ENCODE data around the gene CCNI2. TPM values are rescaled to one million over a fixed set of nuclear protein-coding genes. Genes with fewer than 3 reads are reported as not detected.

The CCNI2 gene
- total RNA-seq, 4 donors from 2014 or later, result 0.34 to 0.81 (median 0.67) TPM; not detected in 1

GRCh38 chr5:132749506-132749905 is 2.3 kb downstream of the CCNI2 start:
- H3K4me1 ChIP-seq, result peaks cover 5 to 24% of the 10 kb centered on the region in 2 donors
- TF ChIP-seq POLR2A (IDR thresholded peaks at IDR 0.05), result no peak
- TF ChIP-seq CTCF (IDR thresholded peaks at IDR 0.05), result no peak
- no peak overlapping the region for H3K27ac ChIP-seq
- no peaks in the 10 kb centered on the region for H3K27me3 ChIP-seq
- no peak for DNase-seq
- no peak overlapping the region for H3K4me3 ChIP-seq (replicated peaks in 1 of 3)
- intact Hi-C loops (cut with DNase I), result loop anchor here (10.0 kb wide), 1 partner anchor 75 kb away; no protein-coding TSS in a partner anchor
- H3K9me3 ChIP-seq, result no peaks in the 10 kb centered on the region
- WGBS, 2 donors, result 90 to 100% methylated on average over 2 of the region's 2 CpGs
- H3K36me3 ChIP-seq, result no peaks in the 10 kb centered on the region

GRCh38 chr5:132750471-132751230 is 3.4 kb downstream of the CCNI2 start:
- no peaks in the 10 kb centered on the region for H3K27me3 ChIP-seq
- peaks cover 5 to 24% of the 10 kb centered on the region in 2 donors for H3K4me1 ChIP-seq
- H3K9me3 ChIP-seq, result no peaks in the 10 kb centered on the region
- H3K4me3 ChIP-seq (replicated peaks in 1 of 3), result no peak overlapping the region
- intact Hi-C loops (cut with DNase I), result no loop called here
- no peak overlapping the region for H3K27ac ChIP-seq
- H3K36me3 ChIP-seq, result no peaks in the 10 kb centered on the region
- WGBS, 2 donors, result 85 to 89% methylated on average over 10 of the region's 10 CpGs
- TF ChIP-seq CTCF (IDR thresholded peaks at IDR 0.05), result no peak
- TF ChIP-seq POLR2A (IDR thresholded peaks at IDR 0.05), result no peak
- no peak for DNase-seq

- H3K4me3 ChIP-seq (replicated peaks in 1 of 3), result no peak overlapping the region
- H3K27me3 ChIP-seq, result no peaks in the 10 kb centered on the region
- peaks cover 5 to 24% of the 10 kb centered on the region in 2 donors for H3K4me1 ChIP-seq
- DNase-seq, result no peak
- intact Hi-C loops (cut with DNase I), result no loop called here
- 83 to 91% methylated on average over 7 of the region's 7 CpGs for WGBS, 2 donors
- H3K27ac ChIP-seq, result no peak overlapping the region
- no peaks in the 10 kb centered on the region for H3K36me3 ChIP-seq
- no peak for TF ChIP-seq POLR2A (IDR thresholded peaks at IDR 0.05)
- TF ChIP-seq CTCF (IDR thresholded peaks at IDR 0.05), result no peak
- no peaks in the 10 kb centered on the region for H3K9me3 ChIP-seq
These were observed 4.2 kb downstream of the CCNI2 start for GRCh38 chr5:132751444-132751843.

GRCh38 chr5:132751971-132752580 is 4.8 kb downstream of the CCNI2 start:
- H3K27ac ChIP-seq, result no peak overlapping the region
- no peaks in the 10 kb centered on the region for H3K27me3 ChIP-seq
- no peaks in the 10 kb centered on the region for H3K36me3 ChIP-seq
- no peak for DNase-seq
- no peak overlapping the region for H3K4me3 ChIP-seq (replicated peaks in 1 of 3)
- 94 to 98% methylated on average over 4 to 5 of the region's 5 CpGs for WGBS, 2 donors
- no peak for TF ChIP-seq CTCF (IDR thresholded peaks at IDR 0.05)
- no peak for TF ChIP-seq POLR2A (IDR thresholded peaks at IDR 0.05)
- H3K4me1 ChIP-seq, result peaks cover 5 to 19% of the 10 kb centered on the region in 2 donors
- H3K9me3 ChIP-seq, result no peaks in the 10 kb centered on the region
- intact Hi-C loops (cut with DNase I), result no loop called here

- H3K4me3 ChIP-seq (replicated peaks in 1 of 3), result no peak overlapping the region
- no peaks in the 10 kb centered on the region for H3K9me3 ChIP-seq
- H3K27ac ChIP-seq, result peak overlapping the region in 1 of 3 donors; percentile 34
- DNase-seq, result no peak
- H3K27me3 ChIP-seq, result no peaks in the 10 kb centered on the region
- H3K36me3 ChIP-seq, result peaks cover under 1 to 2% of the 10 kb centered on the region in 2 donors
- no peak for TF ChIP-seq CTCF (IDR thresholded peaks at IDR 0.05)
- TF ChIP-seq POLR2A (IDR thresholded peaks at IDR 0.05), result no peak
- H3K4me1 ChIP-seq, result peaks cover 5 to 13% of the 10 kb centered on the region in 2 donors
- WGBS, 2 donors, result 89 to 100% methylated on average over 1 of the region's 1 CpG
- intact Hi-C loops (cut with DNase I), result no loop called here
These were observed 5.4 kb downstream of the CCNI2 start for GRCh38 chr5:132752581-132753125.
